HG03025 (cell line): ENCODE measurements around the gene SLC6A11.

Source experiments
- ATAC-seq: cut with Tn5 transposase; IDR thresholded peaks from one replicate; pipeline ENCODE4 v1.9.1; 2021; ENCODE audit warnings: mild to moderate bottlenecking, moderate library complexity; ENCODE audit not compliant: unreplicated experiment, low FRiP score

The SLC6A11 gene

GRCh38 chr3:10882851-10883250 is 66.8 kb downstream of the SLC6A11 start:
- no peak for ATAC-seq

- ATAC-seq: no peak
Measured at GRCh38 chr3:10883478-10884234, 67.6 kb downstream of the SLC6A11 start.

GRCh38 chr3:10887015-10887414 is 71.0 kb downstream of the SLC6A11 start:
- no peak for ATAC-seq

- ATAC-seq: no peak
Measured at GRCh38 chr3:10888518-10889090, 72.6 kb downstream of the SLC6A11 start.

GRCh38 chr3:10889206-10889960 is 73.4 kb downstream of the SLC6A11 start:
- ATAC-seq: no peak

- ATAC-seq: no peak
Measured at GRCh38 chr3:10890665-10891064, 74.6 kb downstream of the SLC6A11 start.

- no peak for ATAC-seq
Measured at GRCh38 chr3:10892622-10893021, 76.6 kb downstream of the SLC6A11 start.

- no peak for ATAC-seq
Measured at GRCh38 chr3:10901296-10901945, 85.4 kb downstream of the SLC6A11 start.

GRCh38 chr3:10907262-10907661 is 91.2 kb downstream of the SLC6A11 start:
- no peak for ATAC-seq

- ATAC-seq: no peak
Measured at GRCh38 chr3:10910367-10910766, 94.3 kb downstream of the SLC6A11 start.

- no peak for ATAC-seq
Measured at GRCh38 chr3:10911350-10912002, 95.4 kb downstream of the SLC6A11 start.

GRCh38 chr3:10912786-10913185 is 96.8 kb downstream of the SLC6A11 start:
- ATAC-seq: no peak

- ATAC-seq: no peak
Measured at GRCh38 chr3:10915376-10915775, 99.3 kb downstream of the SLC6A11 start.

- ATAC-seq: no peak
Measured at GRCh38 chr3:10917176-10917575, 101.1 kb downstream of the SLC6A11 start.

- no peak for ATAC-seq
Measured at GRCh38 chr3:10918011-10918410, 102.0 kb downstream of the SLC6A11 start.

GRCh38 chr3:10919636-10920035 is 103.6 kb downstream of the SLC6A11 start:
- no peak for ATAC-seq

GRCh38 chr3:10925436-10926255 is 109.6 kb downstream of the SLC6A11 start:
- ATAC-seq: no peak

- ATAC-seq: no peak
Measured at GRCh38 chr3:10926256-10926810, 110.3 kb downstream of the SLC6A11 start.

- no peak for ATAC-seq
Measured at GRCh38 chr3:10926811-10927521, 110.9 kb downstream of the SLC6A11 start.
